HL-60 (cell line): ENCODE data around the gene PLOD1.
A peak's percentile ranks its signal among the peaks of the same experiment; 100 is the strongest.

ENCODE experiments used
- DNase-seq, 2 experiments: peaks; one replicate each; pipeline ENCODE4 v3.0.0-alpha.2; 2010 to 2020; ENCODE audit warnings: low read depth in 1 of 2, low spot score in 1 of 2
- H3K27ac ChIP-seq: fragments of 250-450 bp; sonication (Bioruptor Pico); replicated peaks from 2 replicates; pipeline ENCODE4 v1.5.1; 2020; ENCODE audit warnings: mild to moderate bottlenecking, moderate library complexity
- H3K27me3 ChIP-seq: fragments of 250-450 bp; sonication (Bioruptor Pico); 2 replicates; pipeline ENCODE4 v1.5.1; 2021; ENCODE audit warnings: mild to moderate bottlenecking, moderate library complexity; ENCODE audit not compliant: insufficient read depth, poor library complexity, severe bottlenecking
- H3K4me3 ChIP-seq: replicated peaks from 2 replicates; pipeline ENCODE4 v1.5.1; 2011; ENCODE audit warnings: mild to moderate bottlenecking, control low read depth, low read length; ENCODE audit not compliant: insufficient read depth
- GABPA ChIP-seq: IDR thresholded peaks from 2 replicates; pipeline ENCODE4 v1.6.1; 2012; ENCODE audit warnings: low read depth
- POLR2AphosphoS5 ChIP-seq: IDR thresholded peaks from 2 replicates; pipeline ENCODE4 v1.6.1; 2012; ENCODE audit warnings: low read depth
- SPI1 ChIP-seq: IDR thresholded peaks from 2 replicates; pipeline ENCODE4 v1.6.1; 2012; ENCODE audit warnings: low read depth, mild to moderate bottlenecking, borderline replicate concordance
- TF ChIP-seq, protein P1 (sequence below): IDR thresholded peaks from one replicate; pipeline ENCODE4 v1.5.1; 2011; ENCODE audit warnings: low read length, control low read depth, inconsistent platforms; ENCODE audit not compliant: insufficient read depth
- TF ChIP-seq, protein P2 (sequence below): IDR thresholded peaks from 2 replicates; pipeline ENCODE4 v1.6.1; 2012; ENCODE audit warnings: low read depth; ENCODE audit not compliant: insufficient replicate concordance

Gene PLOD1

DNA sequence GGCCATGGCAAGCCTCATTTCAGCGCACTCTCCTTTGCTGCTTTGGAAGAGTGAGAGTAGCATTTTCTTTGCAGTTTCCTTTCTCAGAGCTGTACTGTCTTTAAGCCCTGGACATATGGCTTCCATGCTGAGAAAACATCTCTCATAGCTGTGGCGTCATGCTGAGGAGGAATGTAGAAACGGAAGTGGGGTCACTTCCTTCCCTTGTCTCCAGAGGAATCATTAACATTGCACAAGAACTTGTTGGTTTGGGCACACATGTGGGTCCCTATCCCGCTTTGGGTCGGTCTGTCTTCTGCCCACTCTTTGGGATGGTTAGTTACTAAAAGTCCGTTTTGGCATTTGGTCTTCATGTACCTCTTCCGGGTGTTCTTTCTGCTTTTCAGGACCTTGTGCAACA lies 51.3 kb downstream of the PLOD1 start:
- Histone ChIP-seq H3K27me3 (no peaks in the 10 kb centered on the region), H3K4me3 (peak overlapping the region; percentile 2; the same call in 1 of the 2 replicates), H3K27ac (peak overlapping the region; percentile 87)
- TF ChIP-seq, protein P1, sequence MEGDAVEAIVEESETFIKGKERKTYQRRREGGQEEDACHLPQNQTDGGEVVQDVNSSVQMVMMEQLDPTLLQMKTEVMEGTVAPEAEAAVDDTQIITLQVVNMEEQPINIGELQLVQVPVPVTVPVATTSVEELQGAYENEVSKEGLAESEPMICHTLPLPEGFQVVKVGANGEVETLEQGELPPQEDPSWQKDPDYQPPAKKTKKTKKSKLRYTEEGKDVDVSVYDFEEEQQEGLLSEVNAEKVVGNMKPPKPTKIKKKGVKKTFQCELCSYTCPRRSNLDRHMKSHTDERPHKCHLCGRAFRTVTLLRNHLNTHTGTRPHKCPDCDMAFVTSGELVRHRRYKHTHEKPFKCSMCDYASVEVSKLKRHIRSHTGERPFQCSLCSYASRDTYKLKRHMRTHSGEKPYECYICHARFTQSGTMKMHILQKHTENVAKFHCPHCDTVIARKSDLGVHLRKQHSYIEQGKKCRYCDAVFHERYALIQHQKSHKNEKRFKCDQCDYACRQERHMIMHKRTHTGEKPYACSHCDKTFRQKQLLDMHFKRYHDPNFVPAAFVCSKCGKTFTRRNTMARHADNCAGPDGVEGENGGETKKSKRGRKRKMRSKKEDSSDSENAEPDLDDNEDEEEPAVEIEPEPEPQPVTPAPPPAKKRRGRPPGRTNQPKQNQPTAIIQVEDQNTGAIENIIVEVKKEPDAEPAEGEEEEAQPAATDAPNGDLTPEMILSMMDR = no peak
- TF ChIP-seq POLR2AphosphoS5 = peak; percentile 79
- peak; percentile 95 for TF ChIP-seq SPI1
- TF ChIP-seq, protein P2, sequence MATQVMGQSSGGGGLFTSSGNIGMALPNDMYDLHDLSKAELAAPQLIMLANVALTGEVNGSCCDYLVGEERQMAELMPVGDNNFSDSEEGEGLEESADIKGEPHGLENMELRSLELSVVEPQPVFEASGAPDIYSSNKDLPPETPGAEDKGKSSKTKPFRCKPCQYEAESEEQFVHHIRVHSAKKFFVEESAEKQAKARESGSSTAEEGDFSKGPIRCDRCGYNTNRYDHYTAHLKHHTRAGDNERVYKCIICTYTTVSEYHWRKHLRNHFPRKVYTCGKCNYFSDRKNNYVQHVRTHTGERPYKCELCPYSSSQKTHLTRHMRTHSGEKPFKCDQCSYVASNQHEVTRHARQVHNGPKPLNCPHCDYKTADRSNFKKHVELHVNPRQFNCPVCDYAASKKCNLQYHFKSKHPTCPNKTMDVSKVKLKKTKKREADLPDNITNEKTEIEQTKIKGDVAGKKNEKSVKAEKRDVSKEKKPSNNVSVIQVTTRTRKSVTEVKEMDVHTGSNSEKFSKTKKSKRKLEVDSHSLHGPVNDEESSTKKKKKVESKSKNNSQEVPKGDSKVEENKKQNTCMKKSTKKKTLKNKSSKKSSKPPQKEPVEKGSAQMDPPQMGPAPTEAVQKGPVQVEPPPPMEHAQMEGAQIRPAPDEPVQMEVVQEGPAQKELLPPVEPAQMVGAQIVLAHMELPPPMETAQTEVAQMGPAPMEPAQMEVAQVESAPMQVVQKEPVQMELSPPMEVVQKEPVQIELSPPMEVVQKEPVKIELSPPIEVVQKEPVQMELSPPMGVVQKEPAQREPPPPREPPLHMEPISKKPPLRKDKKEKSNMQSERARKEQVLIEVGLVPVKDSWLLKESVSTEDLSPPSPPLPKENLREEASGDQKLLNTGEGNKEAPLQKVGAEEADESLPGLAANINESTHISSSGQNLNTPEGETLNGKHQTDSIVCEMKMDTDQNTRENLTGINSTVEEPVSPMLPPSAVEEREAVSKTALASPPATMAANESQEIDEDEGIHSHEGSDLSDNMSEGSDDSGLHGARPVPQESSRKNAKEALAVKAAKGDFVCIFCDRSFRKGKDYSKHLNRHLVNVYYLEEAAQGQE = no peak
- peak; percentile 81 for TF ChIP-seq GABPA
- DNase-seq = peak; percentile 90 to 95

DNA sequence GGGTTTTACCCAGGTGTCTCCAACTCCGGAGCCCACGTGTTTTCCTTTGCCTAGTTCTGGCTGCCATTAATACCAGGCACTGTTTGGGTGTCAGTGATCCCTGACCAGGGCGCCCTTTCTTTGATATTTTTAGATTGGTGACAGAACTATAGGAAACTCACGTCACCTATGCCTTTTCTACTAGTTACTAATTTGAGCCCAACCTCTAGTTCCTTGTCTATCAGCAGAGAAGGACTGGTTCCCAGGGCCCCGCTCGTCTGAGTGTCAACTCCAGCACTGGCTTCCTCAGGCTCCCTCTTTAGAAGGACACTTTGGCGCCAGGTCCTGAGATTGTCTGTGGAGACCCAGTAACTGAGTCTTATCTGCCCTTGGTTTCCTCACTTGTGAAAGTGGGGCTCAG lies 55.2 kb downstream of the PLOD1 start:
- Histone ChIP-seq H3K27me3 (no peaks in the 10 kb centered on the region), H3K4me3 (no peak overlapping the region), H3K27ac (no peak overlapping the region)
- DNase-seq = no peak
- TF ChIP-seq, protein P1 = no peak
- TF ChIP-seq SPI1 (no peak), GABPA (no peak), POLR2AphosphoS5 (no peak)
- TF ChIP-seq, protein P2 = no peak

DNA sequence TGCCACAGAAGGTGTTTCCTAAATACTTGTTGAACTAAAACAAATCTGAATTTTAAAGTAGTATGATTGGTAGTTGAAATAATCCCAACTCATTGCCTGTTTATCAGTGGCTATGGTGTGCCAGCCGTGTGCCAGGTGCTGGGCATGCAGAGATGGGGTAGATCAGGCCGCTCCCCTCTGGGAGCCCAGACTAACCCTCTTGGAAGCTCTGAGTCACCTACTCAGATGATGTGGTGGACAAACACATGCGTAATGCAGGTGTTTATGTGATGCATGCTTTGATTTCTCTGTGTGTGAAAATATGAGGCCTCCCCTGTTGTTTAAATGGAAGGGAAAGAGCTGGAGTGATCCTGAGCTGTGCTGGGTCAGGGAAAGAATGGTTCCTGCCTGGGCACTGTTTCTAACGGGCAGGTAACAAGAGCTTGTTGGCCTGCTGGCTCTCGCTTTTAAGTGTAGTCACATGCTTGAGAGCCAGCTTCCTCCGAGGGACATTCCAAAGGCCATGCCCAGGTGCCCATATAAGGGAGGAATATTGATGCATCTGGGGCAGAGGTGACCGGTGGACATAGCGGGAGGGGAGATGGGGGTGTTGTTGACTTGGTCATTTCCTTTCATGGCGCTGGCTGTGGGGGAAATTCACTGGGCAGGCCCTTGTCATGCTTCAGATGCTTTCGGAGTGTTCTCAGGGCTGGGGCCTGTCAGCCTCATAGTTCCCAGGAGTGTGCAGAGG lies 56.0 kb downstream of the PLOD1 start:
- no peak for DNase-seq
- Histone ChIP-seq H3K4me3 (no peak overlapping the region), H3K27me3 (no peaks in the 10 kb centered on the region), H3K27ac (no peak overlapping the region)
- TF ChIP-seq POLR2AphosphoS5 (no peak), SPI1 (no peak), GABPA (no peak)
- TF ChIP-seq, protein P1 = no peak
- TF ChIP-seq, protein P2 = no peak
